HG03521 (cell line): Measurements from ENCODE around the gene TMCO1.
"Not testable (repeated sequence)": the region's sequence is repeated elsewhere in the genome, so short reads cannot be mapped to it uniquely, and the experiment has no call there.

ENCODE experiments used
- ATAC-seq: cut with Tn5 transposase; IDR thresholded peaks from one replicate; pipeline ENCODE4 v1.9.1; 2021; ENCODE audit warnings: mild to moderate bottlenecking, moderate library complexity; ENCODE audit not compliant: unreplicated experiment

TMCO1 gene

GRCh38 chr1:165688046-165688445 lies 80.6 kb downstream of the TMCO1 start:
- ATAC-seq: no peak

- peak; percentile 20 for ATAC-seq
These were observed 81.7 kb downstream of the TMCO1 start for GRCh38 chr1:165686971-165687433.

- peak; percentile 65 for ATAC-seq
These were observed 82.3 kb downstream of the TMCO1 start for GRCh38 chr1:165686121-165686970.

- no peak for ATAC-seq
These were observed 84.7 kb downstream of the TMCO1 start for GRCh38 chr1:165683848-165684485.

GRCh38 chr1:165680773-165681172 lies 87.9 kb downstream of the TMCO1 start:
- ATAC-seq: not testable (repeated sequence)

GRCh38 chr1:165680303-165680702 lies 88.4 kb downstream of the TMCO1 start:
- ATAC-seq: no peak

GRCh38 chr1:165679282-165680036 lies 89.2 kb downstream of the TMCO1 start:
- ATAC-seq: no peak

- ATAC-seq: no peak
These were observed 90.2 kb downstream of the TMCO1 start for GRCh38 chr1:165678509-165678908.
